Suprapubic skin (tissue), 4 donors: ENCODE data around the gene FAM24B. TPM values are rescaled to one million over a fixed set of nuclear protein-coding genes. Genes with fewer than 3 reads are reported as not detected.

ENCODE experiments used
- DNase-seq, 2 donors: peaks; one replicate each; pipeline ENCODE4 v3.0.0-alpha.2; 2019; ENCODE audit warnings: low spot score in 2 of 2
- H3K27ac ChIP-seq: fragments of 200-600 bp; sonication (generic); one replicate; pipeline ENCODE4 v1.5.1; 2019
- H3K27me3 ChIP-seq: fragments of 200-600 bp; sonication (generic); one replicate; pipeline ENCODE4 v1.5.1; 2019
- H3K36me3 ChIP-seq: fragments of 200-600 bp; sonication (generic); one replicate; pipeline ENCODE4 v1.5.1; 2019
- H3K4me1 ChIP-seq: fragments of 200-600 bp; sonication (generic); one replicate; pipeline ENCODE4 v1.5.1; 2019
- H3K4me3 ChIP-seq: fragments of 200-600 bp; sonication (generic); one replicate; pipeline ENCODE4 v1.5.1; 2019; ENCODE audit warnings: mild to moderate bottlenecking
- H3K9me3 ChIP-seq: fragments of 200-600 bp; sonication (generic); one replicate; pipeline ENCODE4 v1.5.1; 2019
- EP300 ChIP-seq: sonication (generic); formaldehyde crosslinking; IDR thresholded peaks from one replicate; pipeline ENCODE4 v1.6.1; 2017; ENCODE audit warnings: antibody characterized with exemption
- POLR2A ChIP-seq, 2 donors: fragments of 450-650 bp; IDR thresholded peaks; one replicate each; pipeline ENCODE4 v1.6.1; 2017; ENCODE audit warnings: antibody characterized with exemption in 2 of 2, mild to moderate bottlenecking in 2 of 2, moderate library complexity in 2 of 2
- POLR2AphosphoS5 ChIP-seq, 3 donors: sonication (generic); formaldehyde crosslinking; IDR thresholded peaks; one replicate each; pipeline ENCODE4 v1.6.1; 2017; ENCODE audit warnings: antibody characterized with exemption in 3 of 3
- WGBS: methylation state at CpG from one replicate; pipeline ENCODE4 v1.1.5; 2018; 5-methylcytosine and 5-hydroxymethylcytosine counted together
- total RNA-seq, 4 donors: library from RNA; depleted of rRNA; stranded (reverse); fragments of >200 nt; gene quantifications; one replicate each; pipeline ENCODE4 v1.1.0, GENCODE V29; 2016
- TF ChIP-seq, protein P1 (sequence below), 2 donors: fragments of 200-600 bp in 1 of 2; fragments of 450-650 bp in 1 of 2; sonication (generic) in 1 of 2; IDR thresholded peaks; one replicate each; pipeline ENCODE4 v1.5.1; 2016 to 2019; ENCODE audit warnings: antibody characterized with exemption in 2 of 2, mild to moderate bottlenecking in 1 of 2, moderate library complexity in 1 of 2

The FAM24B gene
- total RNA-seq, 4 donors from 2014 or later = 4.5 to 10.0 (median 7.1) TPM

DNA sequence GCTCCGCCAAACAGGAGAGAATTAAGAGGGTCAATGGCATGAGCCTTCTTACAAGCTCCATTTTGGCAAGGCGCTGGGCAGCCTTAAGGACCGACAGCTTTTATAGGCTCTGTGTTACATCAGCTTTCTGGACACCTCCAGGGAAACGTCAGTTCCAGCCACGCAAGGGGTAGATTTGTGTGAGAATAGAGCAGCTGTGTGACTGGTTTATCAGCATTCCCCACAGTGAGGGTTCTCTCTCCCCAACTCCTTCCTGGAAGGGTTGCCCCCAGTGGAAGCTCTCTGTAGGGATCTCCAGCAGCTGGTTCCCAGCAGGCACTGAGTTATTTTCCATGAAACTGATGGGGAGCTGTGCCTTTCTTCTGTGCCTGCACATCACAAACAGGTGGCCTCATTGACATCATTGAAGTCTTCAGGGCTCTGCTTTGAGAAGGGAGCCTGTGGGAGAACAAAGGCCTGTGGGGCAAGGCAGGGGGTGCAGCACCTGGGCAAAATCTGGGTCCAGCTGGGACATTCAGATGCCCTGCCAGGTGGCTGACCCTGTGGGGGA lies 33.5 kb downstream of the FAM24B start, which contains the start of gene CUZD1:
CUZD1 (minus strand) TSS at position 75 of the 550 bp plus-strand sequence; CDS start at position 61, 14 bp downstream.
- Histone ChIP-seq H3K27ac (no peak within 1 kb of the TSS), H3K36me3 (peaks cover 10% of the 10 kb centered on the region), H3K4me1 (no peaks in the 10 kb centered on the region), H3K27me3 (no peaks in the 10 kb centered on the region), H3K4me3 (no peak within 1 kb of the TSS), H3K9me3 (no peaks in the 10 kb centered on the region)
- no peak for DNase-seq
- WGBS = 69% methylated on average over 5 of the region's 5 CpGs
- TF ChIP-seq EP300 (no peak), POLR2AphosphoS5 (IDR thresholded peaks at IDR 0.05) (no peak), POLR2A (IDR thresholded peaks at IDR 0.05) (no peak)
- TF ChIP-seq, protein P1, sequence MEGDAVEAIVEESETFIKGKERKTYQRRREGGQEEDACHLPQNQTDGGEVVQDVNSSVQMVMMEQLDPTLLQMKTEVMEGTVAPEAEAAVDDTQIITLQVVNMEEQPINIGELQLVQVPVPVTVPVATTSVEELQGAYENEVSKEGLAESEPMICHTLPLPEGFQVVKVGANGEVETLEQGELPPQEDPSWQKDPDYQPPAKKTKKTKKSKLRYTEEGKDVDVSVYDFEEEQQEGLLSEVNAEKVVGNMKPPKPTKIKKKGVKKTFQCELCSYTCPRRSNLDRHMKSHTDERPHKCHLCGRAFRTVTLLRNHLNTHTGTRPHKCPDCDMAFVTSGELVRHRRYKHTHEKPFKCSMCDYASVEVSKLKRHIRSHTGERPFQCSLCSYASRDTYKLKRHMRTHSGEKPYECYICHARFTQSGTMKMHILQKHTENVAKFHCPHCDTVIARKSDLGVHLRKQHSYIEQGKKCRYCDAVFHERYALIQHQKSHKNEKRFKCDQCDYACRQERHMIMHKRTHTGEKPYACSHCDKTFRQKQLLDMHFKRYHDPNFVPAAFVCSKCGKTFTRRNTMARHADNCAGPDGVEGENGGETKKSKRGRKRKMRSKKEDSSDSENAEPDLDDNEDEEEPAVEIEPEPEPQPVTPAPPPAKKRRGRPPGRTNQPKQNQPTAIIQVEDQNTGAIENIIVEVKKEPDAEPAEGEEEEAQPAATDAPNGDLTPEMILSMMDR (IDR thresholded peaks at IDR 0.05) = no peak

DNA sequence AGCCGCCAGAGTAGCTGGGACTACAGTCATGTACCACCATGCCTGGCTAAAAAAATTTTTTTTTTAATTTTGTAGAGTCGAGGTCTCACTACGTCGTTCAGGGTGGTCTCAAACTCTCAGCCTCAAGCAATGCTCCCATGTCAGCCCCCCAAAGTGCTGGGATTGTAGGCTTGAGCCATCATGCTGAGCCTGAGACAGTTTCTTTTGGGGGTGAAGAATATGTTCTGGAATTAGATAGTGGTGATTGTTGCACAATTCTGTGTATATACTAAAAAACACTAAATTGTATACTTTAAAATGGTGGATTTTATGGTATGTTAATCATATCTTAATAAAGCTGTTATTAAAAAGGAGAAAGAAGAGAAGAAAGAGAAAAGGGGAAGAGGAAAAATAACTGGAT lies 35.2 kb downstream of the FAM24B start:
- Histone ChIP-seq H3K36me3 (peaks cover 10% of the 10 kb centered on the region), H3K9me3 (no peaks in the 10 kb centered on the region), H3K4me1 (no peaks in the 10 kb centered on the region), H3K4me3 (no peak overlapping the region), H3K27ac (no peak overlapping the region), H3K27me3 (no peaks in the 10 kb centered on the region)
- WGBS = 94% methylated on average over 4 of the region's 4 CpGs
- DNase-seq = no peak
- TF ChIP-seq EP300 (no peak), POLR2A (IDR thresholded peaks at IDR 0.05) (no peak), POLR2AphosphoS5 (IDR thresholded peaks at IDR 0.05) (no peak)
- TF ChIP-seq, protein P1 (IDR thresholded peaks at IDR 0.05) = no peak

DNA sequence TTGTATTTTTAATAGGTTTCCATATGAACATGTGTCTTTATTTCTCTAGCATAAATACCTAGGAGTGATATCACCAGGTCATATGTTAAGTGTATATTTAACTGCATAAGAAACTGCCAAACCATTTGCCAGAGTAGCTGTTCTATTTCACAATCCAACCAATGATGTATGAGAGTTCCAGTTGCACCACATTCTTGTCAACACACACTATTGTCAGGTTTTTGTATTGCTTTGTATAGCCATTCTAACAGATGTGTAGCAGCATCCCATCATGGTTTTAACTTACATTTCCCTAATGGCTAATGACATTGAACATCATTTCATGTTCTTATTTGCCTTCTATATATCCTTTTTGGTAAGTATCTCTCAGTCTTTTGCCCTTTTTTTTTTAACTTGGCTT lies 37.8 kb downstream of the FAM24B start:
- TF ChIP-seq EP300 = no peak
- Histone ChIP-seq H3K27me3 (no peaks in the 10 kb centered on the region), H3K36me3 (peaks cover 5% of the 10 kb centered on the region), H3K4me3 (no peak overlapping the region), H3K27ac (no peak overlapping the region), H3K9me3 (no peaks in the 10 kb centered on the region), H3K4me1 (no peaks in the 10 kb centered on the region)
- no peak for DNase-seq

DNA sequence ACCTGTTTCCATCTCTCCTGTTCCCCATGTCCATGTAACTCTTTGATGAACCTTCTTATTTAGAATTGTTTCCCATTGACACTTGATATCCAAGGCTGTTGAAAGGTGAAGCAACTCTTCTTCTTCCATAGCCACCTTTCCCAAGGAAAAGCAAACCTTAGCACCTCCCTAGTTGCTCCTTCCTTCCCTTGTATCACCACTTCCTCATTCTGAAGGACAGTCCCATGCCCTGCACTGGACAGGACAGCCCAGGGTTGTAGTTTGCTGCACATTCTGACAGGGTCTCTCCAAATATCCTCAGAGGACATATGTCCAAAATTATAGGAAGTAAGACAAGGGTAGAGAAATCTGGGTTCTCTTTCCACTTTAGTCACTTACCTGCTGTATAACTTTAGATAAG lies 39.9 kb downstream of the FAM24B start:
- DNase-seq = no peak
- H3K9me3 ChIP-seq = no peaks in the 10 kb centered on the region
- H3K27ac ChIP-seq = no peak overlapping the region
- no peaks in the 10 kb centered on the region for H3K36me3 ChIP-seq
- no peaks in the 10 kb centered on the region for H3K4me1 ChIP-seq
- TF ChIP-seq POLR2A (IDR thresholded peaks at IDR 0.05) (no peak), POLR2AphosphoS5 (IDR thresholded peaks at IDR 0.05) (no peak), EP300 (no peak)
- TF ChIP-seq, protein P1 (IDR thresholded peaks at IDR 0.05) = no peak
- H3K27me3 ChIP-seq = no peaks in the 10 kb centered on the region
- no peak overlapping the region for H3K4me3 ChIP-seq

DNA sequence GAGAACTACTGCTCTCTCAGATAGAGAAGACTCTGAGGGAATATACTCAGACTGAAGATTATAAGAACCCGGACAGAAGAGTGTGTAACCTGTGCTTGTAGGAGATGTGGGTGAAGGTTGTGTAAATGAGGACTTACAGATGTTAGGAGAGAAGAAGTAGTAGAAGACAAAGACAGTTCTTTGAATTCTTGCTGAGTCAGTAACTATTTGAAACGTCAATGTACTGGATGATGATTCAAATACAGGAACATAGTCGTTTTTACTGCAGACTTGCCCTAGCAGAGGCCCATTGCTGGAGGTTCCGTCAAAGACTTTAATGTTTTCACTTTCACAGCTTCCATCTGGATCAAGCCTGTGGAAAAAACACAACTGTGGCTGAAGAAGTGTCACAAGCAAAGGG lies 40.5 kb downstream of the FAM24B start:
- Histone ChIP-seq H3K27ac (no peak overlapping the region), H3K4me1 (no peaks in the 10 kb centered on the region), H3K27me3 (no peaks in the 10 kb centered on the region), H3K36me3 (no peaks in the 10 kb centered on the region), H3K9me3 (no peaks in the 10 kb centered on the region), H3K4me3 (no peak overlapping the region)
- TF ChIP-seq POLR2A (IDR thresholded peaks at IDR 0.05) = no peak
- TF ChIP-seq, protein P1 (IDR thresholded peaks at IDR 0.05) = no peak
- WGBS = 78% methylated on average over 4 of the region's 4 CpGs
- DNase-seq = no peak

DNA sequence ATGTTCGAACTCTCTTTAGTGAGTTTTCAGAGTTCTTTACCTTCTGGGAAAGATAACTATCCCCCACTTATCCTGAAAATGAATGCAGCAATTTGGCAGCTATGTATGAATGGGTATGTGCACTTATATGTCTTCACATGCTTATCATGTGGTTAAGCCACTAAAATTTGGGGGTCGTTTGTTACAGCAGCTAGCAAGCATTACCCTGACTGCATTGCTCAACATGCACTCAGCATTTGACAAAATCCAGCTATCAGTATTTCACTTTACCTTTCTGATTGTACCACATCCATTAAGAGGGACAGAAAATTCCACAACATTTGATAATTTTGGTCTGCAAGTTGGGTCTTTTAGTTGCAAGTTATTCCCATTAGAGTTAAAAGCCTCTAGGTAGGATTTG lies 43.5 kb downstream of the FAM24B start:
- 97% methylated on average over 2 of the region's 2 CpGs for WGBS
- Histone ChIP-seq H3K27ac (no peak overlapping the region), H3K27me3 (no peaks in the 10 kb centered on the region), H3K36me3 (no peaks in the 10 kb centered on the region), H3K9me3 (no peaks in the 10 kb centered on the region), H3K4me1 (no peaks in the 10 kb centered on the region), H3K4me3 (no peak overlapping the region)
- no peak for DNase-seq
- TF ChIP-seq, protein P1 (IDR thresholded peaks at IDR 0.05) = no peak
- TF ChIP-seq POLR2A (IDR thresholded peaks at IDR 0.05) (no peak), EP300 (no peak), POLR2AphosphoS5 (IDR thresholded peaks at IDR 0.05) (no peak)
